Suprapubic skin (tissue), 4 donors: ENCODE results near the gene CBL.

ENCODE experiments used
- EP300 ChIP-seq: sonication (generic); formaldehyde crosslinking; IDR thresholded peaks from one replicate; pipeline ENCODE4 v1.6.1; 2017; ENCODE audit warnings: antibody characterized with exemption
- POLR2A ChIP-seq, 2 donors: fragments of 450-650 bp; IDR thresholded peaks; one replicate each; pipeline ENCODE4 v1.6.1; 2017; ENCODE audit warnings: antibody characterized with exemption in 2 of 2, mild to moderate bottlenecking in 2 of 2, moderate library complexity in 2 of 2
- POLR2AphosphoS5 ChIP-seq, 3 donors: sonication (generic); formaldehyde crosslinking; IDR thresholded peaks; one replicate each; pipeline ENCODE4 v1.6.1; 2017; ENCODE audit warnings: antibody characterized with exemption in 3 of 3
- TF ChIP-seq, protein P1 (sequence below), 2 donors: fragments of 200-600 bp in 1 of 2; fragments of 450-650 bp in 1 of 2; sonication (generic) in 1 of 2; IDR thresholded peaks; one replicate each; pipeline ENCODE4 v1.5.1; 2016 to 2019; ENCODE audit warnings: antibody characterized with exemption in 2 of 2, mild to moderate bottlenecking in 1 of 2, moderate library complexity in 1 of 2

DNA sequence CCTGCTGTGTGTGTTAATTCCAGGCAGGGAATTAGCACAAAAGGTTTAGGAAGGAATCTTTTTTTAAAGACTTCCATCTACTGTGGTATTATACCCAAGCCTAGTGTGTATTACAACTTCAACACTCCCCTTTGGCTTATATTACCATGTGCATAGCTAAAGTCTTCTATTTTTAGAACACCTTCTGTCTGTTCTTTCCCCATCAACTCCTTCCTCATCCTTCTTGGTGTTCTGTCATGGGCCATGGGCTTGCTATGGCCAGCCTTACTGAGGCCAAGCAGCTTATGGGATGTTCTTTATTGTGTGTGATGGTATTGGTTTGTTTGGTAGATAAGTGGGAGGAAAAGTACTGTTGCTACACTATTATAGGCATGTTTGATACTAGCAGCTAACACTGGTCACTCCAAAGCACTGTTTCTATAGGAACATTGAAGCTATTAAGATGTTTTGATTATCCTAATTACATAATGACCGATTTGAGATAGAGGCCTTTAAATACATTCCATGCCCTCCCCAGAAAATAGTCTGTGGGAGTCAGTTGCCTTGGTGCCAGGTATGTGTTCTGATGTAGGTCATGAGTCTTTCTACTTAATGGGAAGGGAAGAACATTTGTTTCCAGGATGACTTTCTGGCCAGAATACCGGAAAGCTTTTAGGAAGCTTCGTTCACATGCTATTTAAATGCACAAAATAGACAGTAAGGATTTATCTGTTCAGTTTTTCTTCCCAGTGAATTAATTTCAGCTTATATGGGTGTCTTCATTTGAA, 94.2 kb downstream of the CBL start:
- no peak for TF ChIP-seq POLR2A (IDR thresholded peaks at IDR 0.05)
- no peak for TF ChIP-seq POLR2AphosphoS5 (IDR thresholded peaks at IDR 0.05)
- TF ChIP-seq, protein P1, sequence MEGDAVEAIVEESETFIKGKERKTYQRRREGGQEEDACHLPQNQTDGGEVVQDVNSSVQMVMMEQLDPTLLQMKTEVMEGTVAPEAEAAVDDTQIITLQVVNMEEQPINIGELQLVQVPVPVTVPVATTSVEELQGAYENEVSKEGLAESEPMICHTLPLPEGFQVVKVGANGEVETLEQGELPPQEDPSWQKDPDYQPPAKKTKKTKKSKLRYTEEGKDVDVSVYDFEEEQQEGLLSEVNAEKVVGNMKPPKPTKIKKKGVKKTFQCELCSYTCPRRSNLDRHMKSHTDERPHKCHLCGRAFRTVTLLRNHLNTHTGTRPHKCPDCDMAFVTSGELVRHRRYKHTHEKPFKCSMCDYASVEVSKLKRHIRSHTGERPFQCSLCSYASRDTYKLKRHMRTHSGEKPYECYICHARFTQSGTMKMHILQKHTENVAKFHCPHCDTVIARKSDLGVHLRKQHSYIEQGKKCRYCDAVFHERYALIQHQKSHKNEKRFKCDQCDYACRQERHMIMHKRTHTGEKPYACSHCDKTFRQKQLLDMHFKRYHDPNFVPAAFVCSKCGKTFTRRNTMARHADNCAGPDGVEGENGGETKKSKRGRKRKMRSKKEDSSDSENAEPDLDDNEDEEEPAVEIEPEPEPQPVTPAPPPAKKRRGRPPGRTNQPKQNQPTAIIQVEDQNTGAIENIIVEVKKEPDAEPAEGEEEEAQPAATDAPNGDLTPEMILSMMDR (IDR thresholded peaks at IDR 0.05), result no peak
- no peak for TF ChIP-seq EP300
